CD4-positive, alpha-beta T cell treated with Interleukin-2 at 100 ng/mL for 4 hours (primary cell): ENCODE measurements around the gene GPC3.

Experiments
- DNase-seq: peaks from one replicate; pipeline ENCODE4 v3.0.0-alpha.2; 2020; ENCODE audit warnings: low spot score

The GPC3 gene

GRCh38 chrX:133601116-133601515 lies 384.3 kb downstream of the GPC3 start:
- no peak for DNase-seq

- DNase-seq = no peak
Observed at GRCh38 chrX:133600536-133600935, 384.9 kb downstream of the GPC3 start.

- no peak for DNase-seq
Observed at GRCh38 chrX:133598601-133599335, 386.6 kb downstream of the GPC3 start.

GRCh38 chrX:133594156-133594555 lies 391.2 kb downstream of the GPC3 start:
- DNase-seq = no peak

GRCh38 chrX:133593531-133593930 lies 391.9 kb downstream of the GPC3 start:
- DNase-seq = no peak

- no peak for DNase-seq
Observed at GRCh38 chrX:133590703-133591505, 394.5 kb downstream of the GPC3 start.

- DNase-seq = no peak
Observed at GRCh38 chrX:133588827-133589226, 396.6 kb downstream of the GPC3 start.

GRCh38 chrX:133587818-133588217 lies 397.6 kb downstream of the GPC3 start:
- DNase-seq = no peak

GRCh38 chrX:133587071-133587470 lies 398.3 kb downstream of the GPC3 start:
- DNase-seq = no peak

- no peak for DNase-seq
Observed at GRCh38 chrX:133586443-133586842, 399.0 kb downstream of the GPC3 start.

GRCh38 chrX:133583825-133584224 lies 401.6 kb downstream of the GPC3 start:
- DNase-seq = no peak

- DNase-seq = no peak
Observed at GRCh38 chrX:133580625-133581024, 404.8 kb downstream of the GPC3 start.

- DNase-seq = no peak
Observed at GRCh38 chrX:133579631-133580030, 405.8 kb downstream of the GPC3 start.

- no peak for DNase-seq
Observed at GRCh38 chrX:133576876-133577275, 408.5 kb downstream of the GPC3 start.

GRCh38 chrX:133575501-133576136 lies 409.8 kb downstream of the GPC3 start:
- DNase-seq = no peak

GRCh38 chrX:133574716-133575115 lies 410.7 kb downstream of the GPC3 start:
- no peak for DNase-seq

- DNase-seq = no peak
Observed at GRCh38 chrX:133570549-133570948, 414.8 kb downstream of the GPC3 start.

GRCh38 chrX:133569217-133569616 lies 416.2 kb downstream of the GPC3 start:
- DNase-seq = no peak

- no peak for DNase-seq
Observed at GRCh38 chrX:133568109-133568508, 417.3 kb downstream of the GPC3 start.

GRCh38 chrX:133566876-133567275 lies 418.5 kb downstream of the GPC3 start:
- DNase-seq = no peak

GRCh38 chrX:133563705-133564104 lies 421.7 kb downstream of the GPC3 start:
- DNase-seq = no peak

- no peak for DNase-seq
Observed at GRCh38 chrX:133561251-133561650, 424.1 kb downstream of the GPC3 start.

- no peak for DNase-seq
Observed at GRCh38 chrX:133559909-133560308, 425.5 kb downstream of the GPC3 start.
